Measurements from ENCODE around the gene SLC39A11.

DNA sequence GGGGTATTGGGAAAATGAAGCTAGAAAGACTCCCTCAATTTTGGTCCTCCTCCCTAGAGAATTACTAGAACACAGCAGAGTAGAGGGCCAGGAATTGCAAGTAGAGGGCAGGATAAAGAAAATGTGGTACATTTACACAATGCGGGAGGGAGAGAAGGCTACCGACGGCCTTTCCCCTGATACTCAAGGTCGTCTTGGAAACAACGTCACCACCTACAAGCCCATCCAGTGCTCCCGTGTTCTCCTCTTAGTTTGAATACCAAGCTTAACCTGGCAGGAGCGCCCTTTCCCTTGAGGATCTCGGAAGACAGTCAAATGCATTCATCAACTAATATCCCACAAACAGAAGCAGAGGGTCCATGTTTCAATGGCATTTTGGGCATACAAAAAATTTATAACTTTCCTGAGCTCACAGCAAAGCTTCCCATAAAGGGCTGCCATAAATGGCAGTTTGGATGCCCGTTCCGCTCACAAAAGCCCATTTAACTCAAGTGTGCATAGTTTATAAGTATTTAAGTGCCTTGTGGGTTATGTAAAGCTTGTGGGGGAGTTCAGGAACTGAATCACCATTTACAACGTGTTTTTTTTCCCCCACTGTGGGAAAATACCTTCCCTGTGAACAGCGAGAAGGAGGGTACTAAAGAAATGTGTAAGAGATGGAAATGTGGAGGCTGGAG is 414.6 kb downstream of the SLC39A11 start:
- TF ChIP-seq GABPA (IDR thresholded peaks at IDR 0.05; ENCODE audit: low read depth), result no peak
- no peak for TF ChIP-seq POLR2AphosphoS5 (IDR thresholded peaks at IDR 0.05; ENCODE audit: low read depth)

Measured in HL-60 (cell line).